Colonic mucosa (tissue), 4 donors: ENCODE data around the gene DAB2IP. TPM values are rescaled to one million over a fixed set of nuclear protein-coding genes. Genes with fewer than 3 reads are reported as not detected.

ENCODE experiments used
- DNase-seq: peaks from one replicate; pipeline ENCODE4 v3.0.0-alpha.2; 2020
- H3K27ac ChIP-seq: fragments of 200-600 bp; one replicate; pipeline ENCODE4 v1.8.0; 2021
- H3K27me3 ChIP-seq: fragments of 200-600 bp; one replicate; pipeline ENCODE4 v1.8.0; 2021
- H3K36me3 ChIP-seq: fragments of 200-600 bp; one replicate; pipeline ENCODE4 v1.8.0; 2021
- H3K4me1 ChIP-seq: fragments of 200-600 bp; one replicate; pipeline ENCODE4 v1.8.0; 2021; ENCODE audit warnings: mild to moderate bottlenecking
- H3K4me3 ChIP-seq: fragments of 200-600 bp; one replicate; pipeline ENCODE4 v1.8.0; 2021
- H3K9ac ChIP-seq, 2 donors: one replicate each; pipeline ENCODE4 v1.7.0; 2013; ENCODE audit warnings: control low read depth in 2 of 2, low read depth in 2 of 2, low read length in 2 of 2
- H3K9me3 ChIP-seq: fragments of 200-600 bp; one replicate; pipeline ENCODE4 v1.8.0; 2021
- intact Hi-C: fragments of 100-400 bp; cut with DNase I; formaldehyde crosslinking; loops from one replicate; pipeline ENCODE4 v1.14.1; 2022
- total RNA-seq, 2 donors: library from RNA; stranded (reverse); fragmentation: NEBNext Ultra II Directional in 1 of 2; extraction: Animal tissue kit (Norgen Biotek cat#: 25700) in 1 of 2; gene quantifications; one replicate each; pipeline ENCODE4 v1.2.1, GENCODE V29; 2021
- TF ChIP-seq, protein P1 (sequence below): fragments of 200-600 bp; IDR thresholded peaks from one replicate; pipeline ENCODE4 v1.8.0; 2022; ENCODE audit warnings: antibody characterized with exemption, mild to moderate bottlenecking
- donor health status: healthy.
- donor health status: DM: no; HTN: no; CAD: no.
- donor health status: DM: no; HTN: no; CAD: no.

Gene DAB2IP
- total RNA-seq, 2 donors from 2014 or later = 126 to 130 TPM

DNA sequence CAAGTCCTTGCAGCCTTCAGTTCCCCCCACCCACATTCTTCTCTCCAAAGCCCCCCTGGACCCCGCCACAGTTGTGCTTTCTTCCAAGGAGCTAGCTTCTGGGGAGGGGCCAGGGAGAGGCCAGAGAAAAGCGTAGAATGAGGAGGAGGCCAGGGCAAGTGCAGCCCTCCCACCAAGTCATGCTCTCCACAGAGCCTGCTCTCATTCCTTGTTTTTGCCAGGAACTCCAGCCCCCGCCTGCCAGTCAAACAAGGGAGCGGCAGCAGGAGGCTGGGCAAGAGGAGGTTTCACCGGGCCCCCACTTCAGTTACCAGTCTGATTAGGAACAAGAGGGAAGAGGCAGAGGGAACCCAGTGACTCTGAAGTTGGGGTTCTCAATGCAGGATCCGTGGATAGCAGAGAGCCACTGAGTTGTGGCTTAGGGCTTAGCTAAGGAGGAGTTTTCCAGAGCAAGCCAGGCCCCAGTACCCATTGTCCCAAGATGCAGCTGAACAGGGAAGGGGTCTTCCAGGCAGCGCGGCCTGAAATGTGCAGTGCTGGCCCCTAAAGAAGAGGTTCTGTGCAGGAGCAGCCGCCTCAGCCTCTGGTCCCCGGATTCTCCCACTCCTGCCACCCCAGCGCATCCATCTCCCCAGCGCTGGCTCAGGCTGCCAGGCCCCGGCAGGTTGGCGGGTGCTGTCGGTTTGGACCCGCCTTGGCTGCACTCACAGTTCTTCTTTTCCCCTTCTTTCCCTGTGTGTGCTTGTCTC is 120.6 kb downstream of the DAB2IP start:
- intact Hi-C loops = no loop called here
- Histone ChIP-seq H3K9me3 (no peaks in the 10 kb centered on the region), H3K4me3 (no peak overlapping the region), H3K9ac (no peak overlapping the region), H3K4me1 (no peaks in the 10 kb centered on the region), H3K36me3 (peaks cover 24% of the 10 kb centered on the region), H3K27me3 (no peaks in the 10 kb centered on the region), H3K27ac (no peak overlapping the region)
- no peak for DNase-seq
- TF ChIP-seq, protein P1, sequence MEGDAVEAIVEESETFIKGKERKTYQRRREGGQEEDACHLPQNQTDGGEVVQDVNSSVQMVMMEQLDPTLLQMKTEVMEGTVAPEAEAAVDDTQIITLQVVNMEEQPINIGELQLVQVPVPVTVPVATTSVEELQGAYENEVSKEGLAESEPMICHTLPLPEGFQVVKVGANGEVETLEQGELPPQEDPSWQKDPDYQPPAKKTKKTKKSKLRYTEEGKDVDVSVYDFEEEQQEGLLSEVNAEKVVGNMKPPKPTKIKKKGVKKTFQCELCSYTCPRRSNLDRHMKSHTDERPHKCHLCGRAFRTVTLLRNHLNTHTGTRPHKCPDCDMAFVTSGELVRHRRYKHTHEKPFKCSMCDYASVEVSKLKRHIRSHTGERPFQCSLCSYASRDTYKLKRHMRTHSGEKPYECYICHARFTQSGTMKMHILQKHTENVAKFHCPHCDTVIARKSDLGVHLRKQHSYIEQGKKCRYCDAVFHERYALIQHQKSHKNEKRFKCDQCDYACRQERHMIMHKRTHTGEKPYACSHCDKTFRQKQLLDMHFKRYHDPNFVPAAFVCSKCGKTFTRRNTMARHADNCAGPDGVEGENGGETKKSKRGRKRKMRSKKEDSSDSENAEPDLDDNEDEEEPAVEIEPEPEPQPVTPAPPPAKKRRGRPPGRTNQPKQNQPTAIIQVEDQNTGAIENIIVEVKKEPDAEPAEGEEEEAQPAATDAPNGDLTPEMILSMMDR = no peak

DNA sequence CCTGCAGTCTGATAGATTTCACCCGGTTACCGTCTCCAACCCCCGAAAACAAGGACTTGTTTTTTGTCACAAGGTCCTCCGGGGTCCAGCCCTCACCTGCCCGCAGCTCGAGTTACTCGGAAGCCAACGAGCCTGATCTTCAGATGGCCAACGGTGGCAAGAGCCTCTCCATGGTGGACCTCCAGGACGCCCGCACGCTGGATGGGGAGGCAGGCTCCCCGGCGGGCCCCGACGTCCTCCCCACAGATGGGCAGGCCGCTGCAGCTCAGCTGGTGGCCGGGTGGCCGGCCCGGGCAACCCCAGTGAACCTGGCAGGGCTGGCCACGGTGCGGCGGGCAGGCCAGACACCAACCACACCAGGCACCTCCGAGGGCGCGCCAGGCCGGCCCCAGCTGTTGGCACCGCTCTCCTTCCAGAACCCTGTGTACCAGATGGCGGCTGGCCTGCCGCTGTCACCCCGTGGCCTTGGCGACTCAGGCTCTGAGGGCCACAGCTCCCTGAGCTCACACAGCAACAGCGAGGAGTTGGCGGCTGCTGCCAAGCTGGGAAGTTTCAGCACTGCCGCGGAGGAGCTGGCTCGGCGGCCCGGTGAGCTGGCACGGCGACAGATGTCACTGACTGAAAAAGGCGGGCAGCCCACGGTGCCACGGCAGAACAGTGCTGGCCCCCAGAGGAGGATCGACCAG is 121.3 kb downstream of the DAB2IP start:
- H3K9me3 ChIP-seq = no peaks in the 10 kb centered on the region
- H3K4me1 ChIP-seq = no peaks in the 10 kb centered on the region
- H3K27ac ChIP-seq = no peak overlapping the region
- TF ChIP-seq, protein P1 = no peak
- H3K27me3 ChIP-seq = no peaks in the 10 kb centered on the region
- H3K4me3 ChIP-seq = no peak overlapping the region
- no peak for DNase-seq
- intact Hi-C loops = no loop called here
- peaks cover 21% of the 10 kb centered on the region for H3K36me3 ChIP-seq
- no peak overlapping the region for H3K9ac ChIP-seq

DNA sequence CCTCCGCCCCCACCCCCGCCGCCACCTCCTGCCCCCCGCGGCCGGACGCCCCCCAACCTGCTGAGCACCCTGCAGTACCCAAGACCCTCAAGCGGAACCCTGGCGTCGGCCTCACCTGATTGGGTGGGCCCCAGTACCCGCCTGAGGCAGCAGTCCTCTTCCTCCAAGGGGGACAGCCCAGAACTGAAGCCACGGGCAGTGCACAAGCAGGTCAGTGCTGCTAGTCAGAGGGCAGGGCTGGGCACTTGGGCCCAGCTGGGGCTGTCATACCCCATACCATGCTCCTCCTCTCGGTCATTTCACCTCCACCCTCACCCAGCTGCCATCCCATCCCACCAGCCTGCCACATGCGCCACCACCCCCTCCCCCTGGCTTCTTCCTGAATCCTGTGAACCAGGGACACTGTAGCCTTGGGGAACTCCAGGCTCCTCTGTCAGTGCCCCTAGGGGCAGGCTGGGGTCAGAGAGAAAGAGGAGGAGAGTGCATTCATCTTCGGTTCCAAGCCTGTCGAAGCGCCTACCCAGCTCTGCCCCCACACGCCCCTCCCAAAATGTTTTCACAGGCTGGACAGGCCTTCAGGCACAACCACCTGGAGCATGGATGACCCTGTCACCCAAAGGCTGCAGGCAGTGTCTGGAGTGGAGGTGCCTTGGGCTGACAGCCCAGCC is 122.0 kb downstream of the DAB2IP start:
- intact Hi-C loops = no loop called here
- no peaks in the 10 kb centered on the region for H3K4me1 ChIP-seq

DNA sequence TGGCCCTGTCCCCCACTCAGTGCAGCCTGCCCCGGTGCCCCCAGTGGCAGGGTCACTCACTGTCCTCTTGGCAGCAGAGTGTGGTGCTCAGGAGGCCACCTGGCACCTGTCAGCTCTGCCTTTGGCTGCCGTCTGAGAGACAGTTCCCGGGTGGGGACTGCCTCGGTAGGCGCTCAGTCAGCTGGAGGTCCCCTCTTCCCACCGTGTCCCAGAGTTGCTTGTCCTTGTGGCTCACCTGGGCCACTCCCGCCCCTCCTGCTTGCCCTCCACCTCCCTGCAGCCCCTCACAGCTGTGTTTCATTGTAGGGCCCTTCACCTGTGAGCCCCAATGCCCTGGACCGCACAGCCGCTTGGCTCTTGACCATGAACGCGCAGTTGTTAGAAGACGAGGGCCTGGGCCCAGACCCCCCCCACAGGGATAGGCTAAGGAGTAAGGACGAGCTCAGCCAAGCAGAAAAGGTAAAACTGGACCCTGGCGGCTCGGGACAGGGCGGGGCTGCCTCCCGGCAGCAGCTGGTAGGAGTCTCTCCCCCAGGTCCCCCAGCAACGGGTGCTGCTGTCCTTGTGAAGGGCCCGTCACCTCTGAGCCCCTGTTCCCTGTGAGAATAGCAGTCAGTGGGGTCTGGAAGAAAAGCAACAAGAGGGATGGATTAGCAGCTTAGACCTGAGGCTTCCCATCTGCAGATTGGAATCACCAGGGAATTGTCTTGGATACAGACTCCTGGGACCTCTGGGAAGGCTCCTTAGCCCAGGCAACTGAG is 122.7 kb downstream of the DAB2IP start:
- intact Hi-C loops = no loop called here
- TF ChIP-seq, protein P1 = no peak
- H3K9me3 ChIP-seq = no peaks in the 10 kb centered on the region
- H3K4me1 ChIP-seq = no peaks in the 10 kb centered on the region
- DNase-seq = no peak
- H3K36me3 ChIP-seq = peaks cover 21% of the 10 kb centered on the region
- H3K27me3 ChIP-seq = no peaks in the 10 kb centered on the region
- H3K4me3 ChIP-seq = no peak overlapping the region
- no peak overlapping the region for H3K9ac ChIP-seq
- no peak overlapping the region for H3K27ac ChIP-seq

More for the DNA sequence above, 122.0 kb downstream of the DAB2IP start:
- DNase-seq = no peak
- no peaks in the 10 kb centered on the region for H3K27me3 ChIP-seq
- no peak overlapping the region for H3K9ac ChIP-seq
- H3K9me3 ChIP-seq = no peaks in the 10 kb centered on the region
- H3K4me3 ChIP-seq = no peak overlapping the region
- TF ChIP-seq, protein P1 = no peak
- H3K36me3 ChIP-seq = peaks cover 21% of the 10 kb centered on the region
- H3K27ac ChIP-seq = no peak overlapping the region
